DOHH2 (cell line): ENCODE measurements around the gene CMTM3.

Source experiments
- H3F3A ChIP-seq: fragments of 200-600 bp; sonication (generic), shearing (Covaris generic); 2 replicates; pipeline ENCODE4 v1.6.0; 2016; ENCODE audit warnings: antibody characterized with exemption, mild to moderate bottlenecking; ENCODE audit not compliant: control insufficient read depth, insufficient read depth
- H3K27ac ChIP-seq: fragments of 200-600 bp; sonication (generic); 2 replicates; pipeline ENCODE4 v1.5.1; 2014; ENCODE audit warnings: low read depth, mild to moderate bottlenecking, low read length, moderate library complexity
- H3K27me3 ChIP-seq: fragments of 200-600 bp; sonication (generic); 2 replicates; pipeline ENCODE4 v1.6.1; 2014; ENCODE audit warnings: mild to moderate bottlenecking, low read length, mixed read lengths; ENCODE audit not compliant: control insufficient read depth
- H3K36me3 ChIP-seq: fragments of 200-600 bp; sonication (generic); 2 replicates; pipeline ENCODE4 v1.6.1; 2014; ENCODE audit warnings: mild to moderate bottlenecking, low read length, moderate library complexity, mixed read lengths; ENCODE audit not compliant: control insufficient read depth
- H3K4me1 ChIP-seq: fragments of 200-600 bp; sonication (generic); 2 replicates; pipeline ENCODE4 v1.6.1; 2014; ENCODE audit warnings: mild to moderate bottlenecking, low read length, mixed read lengths; ENCODE audit not compliant: control insufficient read depth
- H3K4me2 ChIP-seq: fragments of 200-600 bp; sonication (generic); 2 replicates; pipeline ENCODE4 v1.6.0; 2014; ENCODE audit warnings: mild to moderate bottlenecking, low read length, moderate library complexity
- H3K4me3 ChIP-seq: fragments of 200-600 bp; sonication (generic); 2 replicates; pipeline ENCODE4 v1.5.1; 2014; ENCODE audit warnings: mild to moderate bottlenecking, low read length, mixed read lengths
- H3K79me2 ChIP-seq: fragments of 200-600 bp; sonication (generic); 2 replicates; pipeline ENCODE4 v1.6.1; 2014; ENCODE audit warnings: mild to moderate bottlenecking, low read length, mixed read lengths; ENCODE audit not compliant: control insufficient read depth
- H3K9me2 ChIP-seq: fragments of 200-600 bp; sonication (generic); replicated peaks from 2 replicates; pipeline ENCODE4 v1.6.1; 2014; ENCODE audit warnings: mild to moderate bottlenecking, low read length, mixed read lengths; ENCODE audit not compliant: control insufficient read depth
- H3K9me3 ChIP-seq: fragments of 200-600 bp; sonication (generic); 2 replicates; pipeline ENCODE4 v1.6.1; 2014; ENCODE audit warnings: antibody characterized with exemption, low read length, mixed read lengths; ENCODE audit not compliant: control insufficient read depth, insufficient read depth
- H4K20me1 ChIP-seq: fragments of 200-600 bp; sonication (generic); 2 replicates; pipeline ENCODE4 v1.6.0; 2014; ENCODE audit warnings: low read depth, mild to moderate bottlenecking, antibody characterized with exemption, low read length, moderate library complexity; ENCODE audit not compliant: control insufficient read depth, insufficient read depth
- EZH2phosphoT487 ChIP-seq: fragments of 200-600 bp; sonication (generic); IDR thresholded peaks from 2 replicates; pipeline ENCODE4 v1.6.1; 2017; ENCODE audit warnings: borderline replicate concordance, mild to moderate bottlenecking, antibody characterized with exemption, low read length, moderate library complexity, mixed read lengths
- TF ChIP-seq, protein P1 (sequence below): fragments of 200-600 bp; sonication (generic); IDR thresholded peaks from one replicate; pipeline ENCODE4 v1.5.1; 2014; ENCODE audit warnings: antibody characterized with exemption, mild to moderate bottlenecking, low read depth, low read length; ENCODE audit not compliant: poor library complexity, severe bottlenecking

CMTM3 gene

DNA sequence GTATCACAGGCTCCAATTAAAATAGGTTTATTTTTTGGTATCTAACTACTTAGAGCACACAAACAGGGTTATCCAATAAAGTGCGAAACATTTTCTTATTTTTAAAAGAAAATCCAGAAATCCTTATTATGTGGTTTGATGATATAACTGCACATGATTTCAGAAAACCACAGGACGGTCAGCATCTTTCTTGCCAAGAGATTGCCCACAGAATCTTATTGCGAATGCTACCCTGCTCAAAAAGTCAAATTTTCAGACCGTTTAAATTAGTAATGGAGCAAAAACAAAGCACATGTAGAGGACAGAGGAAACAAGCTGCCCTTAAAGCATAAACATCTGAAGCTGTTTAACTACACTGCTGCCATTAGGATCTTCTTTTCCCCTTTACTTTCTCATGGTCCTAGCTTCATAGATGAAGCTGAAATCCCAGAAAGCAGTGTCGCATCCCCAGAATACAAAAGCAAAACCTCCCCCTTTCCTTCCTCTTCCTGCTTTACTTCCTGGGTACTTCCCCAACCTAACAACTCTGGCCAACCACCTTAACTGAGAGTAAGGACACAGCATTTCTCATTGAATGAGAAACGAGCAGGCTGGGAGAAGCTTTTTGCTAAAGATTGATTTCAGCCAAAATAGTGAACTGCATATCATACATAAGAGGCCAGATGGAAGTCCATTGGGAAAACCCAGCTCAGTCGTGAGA lies 48.3 kb downstream of the CMTM3 start:
- H3K79me2 ChIP-seq, result no peaks in the 10 kb centered on the region
- H3K36me3 ChIP-seq, result no peaks in the 10 kb centered on the region
- H3K4me2 ChIP-seq, result no peak overlapping the region
- peaks cover 7% of the 10 kb centered on the region; the same call in 1 of the 2 replicates for H3K27me3 ChIP-seq
- no peaks in the 10 kb centered on the region for H3K9me3 ChIP-seq
- peaks cover 4% of the 10 kb centered on the region; the same call in 1 of the 2 replicates for H3K4me1 ChIP-seq
- H3F3A ChIP-seq, result no peaks in the 10 kb centered on the region
- H4K20me1 ChIP-seq, result no peaks in the 10 kb centered on the region
- no peaks in the 10 kb centered on the region for H3K9me2 ChIP-seq
- no peak overlapping the region for H3K27ac ChIP-seq
- H3K4me3 ChIP-seq, result no peak overlapping the region
- TF ChIP-seq EZH2phosphoT487, result no peak
- TF ChIP-seq, protein P1, sequence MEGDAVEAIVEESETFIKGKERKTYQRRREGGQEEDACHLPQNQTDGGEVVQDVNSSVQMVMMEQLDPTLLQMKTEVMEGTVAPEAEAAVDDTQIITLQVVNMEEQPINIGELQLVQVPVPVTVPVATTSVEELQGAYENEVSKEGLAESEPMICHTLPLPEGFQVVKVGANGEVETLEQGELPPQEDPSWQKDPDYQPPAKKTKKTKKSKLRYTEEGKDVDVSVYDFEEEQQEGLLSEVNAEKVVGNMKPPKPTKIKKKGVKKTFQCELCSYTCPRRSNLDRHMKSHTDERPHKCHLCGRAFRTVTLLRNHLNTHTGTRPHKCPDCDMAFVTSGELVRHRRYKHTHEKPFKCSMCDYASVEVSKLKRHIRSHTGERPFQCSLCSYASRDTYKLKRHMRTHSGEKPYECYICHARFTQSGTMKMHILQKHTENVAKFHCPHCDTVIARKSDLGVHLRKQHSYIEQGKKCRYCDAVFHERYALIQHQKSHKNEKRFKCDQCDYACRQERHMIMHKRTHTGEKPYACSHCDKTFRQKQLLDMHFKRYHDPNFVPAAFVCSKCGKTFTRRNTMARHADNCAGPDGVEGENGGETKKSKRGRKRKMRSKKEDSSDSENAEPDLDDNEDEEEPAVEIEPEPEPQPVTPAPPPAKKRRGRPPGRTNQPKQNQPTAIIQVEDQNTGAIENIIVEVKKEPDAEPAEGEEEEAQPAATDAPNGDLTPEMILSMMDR, result no peak

DNA sequence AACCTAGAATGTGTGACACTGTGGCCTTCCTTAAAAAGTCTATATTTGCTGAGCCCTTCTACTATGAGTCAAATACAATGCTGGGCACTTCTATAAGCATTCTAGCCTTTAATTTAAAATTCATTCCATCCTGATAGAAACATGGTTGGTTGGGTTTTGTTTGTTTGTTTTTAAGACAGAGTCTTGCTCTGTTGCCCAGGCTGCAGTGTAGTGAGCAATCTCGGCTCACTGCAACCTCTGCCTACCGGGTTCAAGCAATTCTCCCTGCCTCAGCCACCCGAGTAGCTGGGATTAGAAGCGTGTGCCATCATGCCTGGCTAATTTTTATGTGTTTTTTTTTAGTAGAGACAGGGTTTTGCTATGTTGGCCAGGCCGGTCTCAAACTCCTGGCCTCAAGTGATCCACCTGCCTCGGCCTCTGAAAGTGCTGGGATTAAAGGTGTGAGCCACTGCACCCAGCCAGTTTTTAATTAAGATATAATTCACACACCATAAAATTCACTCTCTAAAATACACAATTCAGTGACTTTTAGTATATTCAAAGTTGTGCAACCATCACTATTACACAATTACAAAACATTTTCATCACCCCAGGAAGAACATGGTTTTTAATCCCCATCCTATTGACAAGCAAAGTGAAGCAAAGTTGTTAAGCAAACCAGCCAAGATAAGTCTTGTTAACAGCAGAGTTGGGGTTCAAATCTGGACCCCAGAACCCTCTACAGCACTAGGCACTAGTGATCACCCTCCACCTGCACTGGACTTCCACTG lies 49.3 kb downstream of the CMTM3 start:
- Histone ChIP-seq H3F3A (no peaks in the 10 kb centered on the region), H3K79me2 (no peaks in the 10 kb centered on the region), H3K9me2 (no peaks in the 10 kb centered on the region), H3K36me3 (no peaks in the 10 kb centered on the region), H3K27me3 (peaks cover 12% of the 10 kb centered on the region), H3K9me3 (no peaks in the 10 kb centered on the region), H3K4me2 (no peak overlapping the region), H3K4me3 (no peak overlapping the region), H4K20me1 (no peaks in the 10 kb centered on the region), H3K4me1 (peaks cover 4% of the 10 kb centered on the region; the same call in 1 of the 2 replicates), H3K27ac (no peak overlapping the region)
- no peak for TF ChIP-seq EZH2phosphoT487
- TF ChIP-seq, protein P1, result no peak

DNA sequence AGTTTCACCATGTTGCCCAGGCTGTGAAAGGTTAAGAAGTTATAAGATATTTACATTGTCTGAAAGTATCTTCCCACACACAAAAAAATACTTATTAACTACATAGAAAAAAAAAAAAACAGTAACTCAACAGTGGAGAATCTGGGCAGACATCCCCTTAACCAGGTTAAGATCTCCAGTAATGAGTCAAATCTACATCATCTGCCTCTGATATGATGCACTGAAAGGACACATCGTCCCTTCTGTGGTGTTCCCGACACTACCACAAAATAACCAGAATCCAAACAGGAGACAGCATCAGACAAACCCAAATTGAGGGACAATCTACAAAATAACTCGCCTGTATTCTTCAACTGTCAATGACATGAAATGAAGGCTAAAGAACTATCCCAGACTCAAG lies 52.0 kb downstream of the CMTM3 start:
- H3K9me3 ChIP-seq, result no peaks in the 10 kb centered on the region
- H3K4me1 ChIP-seq, result no peaks in the 10 kb centered on the region
- no peak for TF ChIP-seq EZH2phosphoT487
- TF ChIP-seq, protein P1, result no peak

More for the DNA sequence above, 52.0 kb downstream of the CMTM3 start:
- H3K4me2 ChIP-seq, result no peak overlapping the region
- no peaks in the 10 kb centered on the region for H3K9me2 ChIP-seq
- no peaks in the 10 kb centered on the region for H3K79me2 ChIP-seq
- no peaks in the 10 kb centered on the region for H4K20me1 ChIP-seq
- H3K27me3 ChIP-seq, result peaks cover 13% of the 10 kb centered on the region
- no peaks in the 10 kb centered on the region for H3K36me3 ChIP-seq
- H3K27ac ChIP-seq, result no peak overlapping the region
- H3F3A ChIP-seq, result no peaks in the 10 kb centered on the region
- H3K4me3 ChIP-seq, result no peak overlapping the region
